Mesendoderm (in vitro differentiated cells): Measurements from ENCODE around the gene CAPZA3. TPM values are rescaled to one million over a fixed set of nuclear protein-coding genes. Genes with fewer than 3 reads are reported as not detected.
A peak's percentile ranks its signal among the peaks of the same experiment; 100 is the strongest.
"Not testable (repeated sequence)": the region's sequence is repeated elsewhere in the genome, so short reads cannot be mapped to it uniquely, and the experiment has no call there.

Experiments
- DNase-seq: peaks from one replicate; pipeline ENCODE4 v3.0.0; 2013
- H2AK5ac ChIP-seq: 2 replicates; pipeline ENCODE4 v1.6.1; 2013; ENCODE audit warnings: low read length, inconsistent platforms
- H2BK120ac ChIP-seq: 2 replicates; pipeline ENCODE4 v1.6.1; 2013; ENCODE audit warnings: low read depth, mild to moderate bottlenecking, low read length, moderate library complexity, mixed read lengths
- H2BK15ac ChIP-seq: replicated peaks from 2 replicates; pipeline ENCODE4 v1.6.1; 2013; ENCODE audit warnings: low read depth, mild to moderate bottlenecking, moderate library complexity
- H2BK5ac ChIP-seq: 2 replicates; pipeline ENCODE4 v1.6.1; 2013; ENCODE audit warnings: low read length, inconsistent platforms
- H3K18ac ChIP-seq: 2 replicates; pipeline ENCODE4 v1.6.1; 2013; ENCODE audit warnings: mild to moderate bottlenecking, low read length, mixed read lengths
- H3K23ac ChIP-seq: one replicate; pipeline ENCODE4 v1.6.1; 2013; ENCODE audit warnings: low read length
- H3K27ac ChIP-seq: 2 replicates; pipeline ENCODE4 v1.5.1; 2013; ENCODE audit warnings: low read depth, mild to moderate bottlenecking, inconsistent platforms, low read length, moderate library complexity
- H3K27me3 ChIP-seq: 2 replicates; pipeline ENCODE4 v1.6.1; 2013; ENCODE audit warnings: low read length, control low read depth, mild to moderate bottlenecking, inconsistent platforms; ENCODE audit not compliant: insufficient read depth, poor library complexity
- H3K36me3 ChIP-seq: 2 replicates; pipeline ENCODE4 v1.6.1; 2013; ENCODE audit warnings: low read length, inconsistent platforms; ENCODE audit not compliant: control insufficient read depth, insufficient read depth
- H3K4ac ChIP-seq: one replicate; pipeline ENCODE4 v1.6.1; 2013; ENCODE audit warnings: low read depth, mild to moderate bottlenecking, low read length, moderate library complexity
- H3K4me1 ChIP-seq: 2 replicates; pipeline ENCODE4 v1.6.1; 2013; ENCODE audit warnings: low read depth, low read length, inconsistent platforms; ENCODE audit not compliant: control insufficient read depth
- H3K4me2 ChIP-seq: 2 replicates; pipeline ENCODE4 v1.6.1; 2013; ENCODE audit warnings: low read length
- H3K4me3 ChIP-seq: 2 replicates; pipeline ENCODE4 v1.5.1; 2013; ENCODE audit warnings: mild to moderate bottlenecking, low read length
- H3K56ac ChIP-seq: one replicate; pipeline ENCODE4 v1.6.1; 2013; ENCODE audit warnings: low read length
- H3K79me1 ChIP-seq: 2 replicates; pipeline ENCODE4 v1.6.1; 2013; ENCODE audit warnings: low read length, inconsistent platforms
- H3K79me2 ChIP-seq: 2 replicates; pipeline ENCODE4 v1.6.1; 2013; ENCODE audit warnings: mild to moderate bottlenecking, low read length; ENCODE audit not compliant: control insufficient read depth, insufficient read depth
- H3K9ac ChIP-seq: 2 replicates; pipeline ENCODE4 v1.6.1; 2013; ENCODE audit warnings: low read length, inconsistent platforms
- H4K5ac ChIP-seq: one replicate; pipeline ENCODE4 v1.6.1; 2013; ENCODE audit warnings: low read length
- H4K8ac ChIP-seq: one replicate; pipeline ENCODE4 v1.6.1; 2013; ENCODE audit warnings: low read depth, mild to moderate bottlenecking, control low read depth, low read length, moderate library complexity
- WGBS: extraction: QIAGEN DNeasy Blood & Tissue Kit; methylation state at CpG from one replicate; pipeline ENCODE4 v1.1.7; 2013; ENCODE audit warnings: low lambda C conversion rate, missing lambda C conversion rate; ENCODE audit not compliant: insufficient coverage; ENCODE audit errors: extremely low coverage; 5-methylcytosine and 5-hydroxymethylcytosine counted together
- polyA plus RNA-seq, 2 experiments: library from polyadenylated mRNA; stranded (reverse); fragments of 200-250 nt; gene quantifications; one replicate each; pipeline ENCODE4 v1.2.3, GENCODE V29; 2013

Gene CAPZA3, protein sequence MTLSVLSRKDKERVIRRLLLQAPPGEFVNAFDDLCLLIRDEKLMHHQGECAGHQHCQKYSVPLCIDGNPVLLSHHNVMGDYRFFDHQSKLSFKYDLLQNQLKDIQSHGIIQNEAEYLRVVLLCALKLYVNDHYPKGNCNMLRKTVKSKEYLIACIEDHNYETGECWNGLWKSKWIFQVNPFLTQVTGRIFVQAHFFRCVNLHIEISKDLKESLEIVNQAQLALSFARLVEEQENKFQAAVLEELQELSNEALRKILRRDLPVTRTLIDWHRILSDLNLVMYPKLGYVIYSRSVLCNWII
- polyA plus RNA-seq (2013, experiment 1 of 2): not detected
- not detected for polyA plus RNA-seq (2013, experiment 2 of 2)

DNA sequence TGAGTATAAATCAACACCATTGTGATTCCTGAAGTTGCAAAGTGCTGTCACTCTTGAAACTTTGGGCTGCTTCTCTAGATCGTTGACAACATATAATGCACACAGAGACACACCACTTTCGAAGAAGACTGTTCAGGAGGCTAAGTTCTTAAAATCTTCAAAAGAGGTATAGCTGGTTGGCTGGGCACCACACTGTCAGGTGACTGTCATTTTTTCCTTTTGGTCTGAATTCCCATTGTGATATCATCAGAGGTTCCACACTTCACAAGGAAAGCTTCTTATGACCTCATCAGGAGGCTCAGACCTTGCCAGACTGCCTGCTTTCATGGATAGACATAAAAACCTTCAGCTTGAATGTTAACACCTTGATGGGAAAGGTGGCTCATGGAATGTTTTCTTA lies at the start of gene CAPZA3, which contains the start of gene PLCZ1:
TSS of gene CAPZA3 (plus strand) at position 301 of the 400 bp plus-strand sequence. CDS start 150 bp downstream, outside the sequence.
TSS of gene PLCZ1 (minus strand) at position 194 of the 400 bp plus-strand sequence. CDS start 641 bp downstream, outside the sequence.
- Histone ChIP-seq H3K27ac (no peak within 1 kb of the TSS), H3K18ac (no peak within 1 kb of the TSS), H3K56ac (no peak within 1 kb of the TSS), H3K4ac (no peak within 1 kb of the TSS), H4K8ac (no peak within 1 kb of the TSS), H3K27me3 (no peaks in the 10 kb centered on the region), H2BK120ac (no peak within 1 kb of the TSS), H2BK15ac (no peak within 1 kb of the TSS), H3K79me2 (no peaks in the 10 kb centered on the region), H3K9ac (no peak within 1 kb of the TSS), H3K23ac (no peak within 1 kb of the TSS), H4K5ac (no peak within 1 kb of the TSS), H3K36me3 (no peaks in the 10 kb centered on the region), H3K79me1 (no peaks in the 10 kb centered on the region), H3K4me1 (no peaks in the 10 kb centered on the region), H2BK5ac (no peak within 1 kb of the TSS), H2AK5ac (no peak within 1 kb of the TSS), H3K4me2 (no peak within 1 kb of the TSS), H3K4me3 (no peak within 1 kb of the TSS)
- no peak for DNase-seq
- no CpG with 5 or more reads among the region's 2 CpGs for WGBS

- Histone ChIP-seq H3K79me2 (no peaks in the 10 kb centered on the region), H2BK5ac (no peak overlapping the region), H3K18ac (no peak overlapping the region), H3K9ac (no peak overlapping the region), H4K8ac (no peak overlapping the region), H3K23ac (no peak overlapping the region), H2BK120ac (no peak overlapping the region), H3K4me1 (no peaks in the 10 kb centered on the region), H2BK15ac (no peak overlapping the region), H4K5ac (no peak overlapping the region), H3K4ac (no peak overlapping the region), H2AK5ac (no peak overlapping the region), H3K27ac (no peak overlapping the region), H3K27me3 (no peaks in the 10 kb centered on the region), H3K56ac (no peak overlapping the region), H3K4me3 (no peak overlapping the region), H3K79me1 (no peaks in the 10 kb centered on the region), H3K36me3 (no peaks in the 10 kb centered on the region), H3K4me2 (no peak overlapping the region)
- WGBS: no CpG with 5 or more reads among the region's 3 CpGs
- DNase-seq: no peak
Measured at GRCh38 chr12:18689771-18690170, 48.1 kb upstream of the CAPZA3 start.

DNA sequence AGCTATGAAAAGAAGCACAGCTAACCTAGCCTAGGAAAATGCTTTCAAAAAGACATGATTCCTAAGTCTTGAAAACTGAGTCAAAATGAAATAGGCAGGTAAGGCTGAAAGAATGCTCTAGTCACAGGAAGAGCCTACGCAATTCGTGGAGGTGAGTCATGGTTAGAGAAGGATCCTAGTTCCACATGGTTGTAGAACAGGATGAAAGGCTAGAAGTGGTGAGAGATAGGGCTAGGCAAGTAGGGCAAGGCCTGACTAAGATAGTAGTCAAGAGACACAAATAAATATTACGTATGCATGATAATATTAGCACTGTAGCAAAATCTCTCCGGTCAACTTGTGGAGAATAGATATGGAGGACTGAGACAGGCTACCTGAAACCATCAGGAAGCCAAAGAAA lies 47.3 kb upstream of the CAPZA3 start:
- no CpG with 5 or more reads among the region's 4 CpGs for WGBS
- H3K36me3 ChIP-seq: no peaks in the 10 kb centered on the region
- H2BK15ac ChIP-seq: no peak overlapping the region
- no peak overlapping the region for H4K8ac ChIP-seq
- H3K79me2 ChIP-seq: no peaks in the 10 kb centered on the region
- H3K4ac ChIP-seq: no peak overlapping the region
- no peak overlapping the region for H4K5ac ChIP-seq
- H3K56ac ChIP-seq: no peak overlapping the region
- peak; percentile 70 for DNase-seq
- no peak overlapping the region for H3K23ac ChIP-seq
- H3K4me2 ChIP-seq: no peak overlapping the region
- H3K4me3 ChIP-seq: no peak overlapping the region
- no peak overlapping the region for H2BK5ac ChIP-seq
- H3K18ac ChIP-seq: no peak overlapping the region
- no peak overlapping the region for H3K27ac ChIP-seq
- no peaks in the 10 kb centered on the region for H3K27me3 ChIP-seq
- H3K4me1 ChIP-seq: no peaks in the 10 kb centered on the region
- no peaks in the 10 kb centered on the region for H3K79me1 ChIP-seq
- H2BK120ac ChIP-seq: no peak overlapping the region
- no peak overlapping the region for H2AK5ac ChIP-seq
- H3K9ac ChIP-seq: no peak overlapping the region

GRCh38 chr12:18693986-18694385 lies 43.9 kb upstream of the CAPZA3 start:
- not testable (repeated sequence) for H3K36me3 ChIP-seq, H3K4me1 ChIP-seq, H3K79me2 ChIP-seq, H3K79me1 ChIP-seq, H2BK120ac ChIP-seq, H3K56ac ChIP-seq, H3K9ac ChIP-seq, H3K27me3 ChIP-seq, H3K4ac ChIP-seq, H3K27ac ChIP-seq, H2AK5ac ChIP-seq, H2BK15ac ChIP-seq, H2BK5ac ChIP-seq, H3K4me3 ChIP-seq, DNase-seq, H3K4me2 ChIP-seq, H3K23ac ChIP-seq, H4K5ac ChIP-seq, H3K18ac ChIP-seq, H4K8ac ChIP-seq
- no CpG with 5 or more reads among the region's 5 CpGs for WGBS

- no peaks in the 10 kb centered on the region for H3K4me1 ChIP-seq
- no peak overlapping the region for H3K23ac ChIP-seq
Measured at GRCh38 chr12:18696971-18697602, 40.8 kb upstream of the CAPZA3 start.

More at GRCh38 chr12:18696971-18697602, 40.8 kb upstream of the CAPZA3 start:
- no peak overlapping the region for H2BK15ac ChIP-seq
- H2BK120ac ChIP-seq: no peak overlapping the region
- no peak overlapping the region for H3K18ac ChIP-seq
- no peak overlapping the region for H4K5ac ChIP-seq
- H3K4ac ChIP-seq: no peak overlapping the region
- no peaks in the 10 kb centered on the region for H3K36me3 ChIP-seq
- no peak for DNase-seq
- no peaks in the 10 kb centered on the region for H3K79me2 ChIP-seq
- no peak overlapping the region for H2AK5ac ChIP-seq
- H3K4me3 ChIP-seq: no peak overlapping the region
- no peak overlapping the region for H2BK5ac ChIP-seq
- H3K4me2 ChIP-seq: no peak overlapping the region
- no peak overlapping the region for H3K56ac ChIP-seq
- H3K27ac ChIP-seq: no peak overlapping the region
- H3K79me1 ChIP-seq: no peaks in the 10 kb centered on the region
- no peak overlapping the region for H4K8ac ChIP-seq
- no peak overlapping the region for H3K9ac ChIP-seq
- H3K27me3 ChIP-seq: no peaks in the 10 kb centered on the region
